RPMI7951 (cell line): ENCODE results near the gene LARGE1. TPM values are rescaled to one million over a fixed set of nuclear protein-coding genes. Genes with fewer than 3 reads are reported as not detected.
"Not testable (repeated sequence)": the region's sequence is repeated elsewhere in the genome, so short reads cannot be mapped to it uniquely, and the experiment has no call there.

Source experiments
- DNase-seq: peaks from one replicate; pipeline ENCODE4 v3.0.0-alpha.2; 2012; ENCODE audit warnings: low read depth
- total RNA-seq: library from RNA; depleted of rRNA; stranded (reverse); fragments of >200 nt; shearing (Covaris generic); gene quantifications from 2 replicates; pipeline ENCODE4 v1.2.3, GENCODE V29; 2014

The LARGE1 gene
- total RNA-seq, 1 experiment from 2014 or later: 3.0 TPM

- not testable (repeated sequence) for DNase-seq
Measured at GRCh38 chr22:33363256-33363655, 557.0 kb downstream of the LARGE1 start.

DNA sequence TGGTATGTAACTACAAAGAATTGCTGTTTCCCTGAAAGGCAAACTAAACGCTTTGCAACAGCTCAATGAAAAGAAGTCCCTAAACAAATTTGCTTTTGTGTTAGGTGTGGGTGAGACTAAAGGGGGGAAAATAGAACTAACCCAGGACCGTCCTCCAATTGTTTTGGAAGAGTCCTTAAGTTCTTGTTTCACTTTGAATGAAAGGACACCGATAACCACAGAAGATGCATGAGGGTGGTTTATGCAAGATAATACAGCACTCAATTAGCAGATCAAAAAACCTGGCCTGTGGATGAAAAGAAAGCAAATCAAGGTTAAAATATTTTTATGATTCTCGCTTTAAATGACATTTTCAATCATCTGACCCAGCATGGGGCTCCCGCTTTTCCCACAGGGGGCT, 557.6 kb downstream of the LARGE1 start:
- no peak for DNase-seq

- DNase-seq: no peak
Measured at GRCh38 chr22:33361581-33361980, 558.7 kb downstream of the LARGE1 start.

DNA sequence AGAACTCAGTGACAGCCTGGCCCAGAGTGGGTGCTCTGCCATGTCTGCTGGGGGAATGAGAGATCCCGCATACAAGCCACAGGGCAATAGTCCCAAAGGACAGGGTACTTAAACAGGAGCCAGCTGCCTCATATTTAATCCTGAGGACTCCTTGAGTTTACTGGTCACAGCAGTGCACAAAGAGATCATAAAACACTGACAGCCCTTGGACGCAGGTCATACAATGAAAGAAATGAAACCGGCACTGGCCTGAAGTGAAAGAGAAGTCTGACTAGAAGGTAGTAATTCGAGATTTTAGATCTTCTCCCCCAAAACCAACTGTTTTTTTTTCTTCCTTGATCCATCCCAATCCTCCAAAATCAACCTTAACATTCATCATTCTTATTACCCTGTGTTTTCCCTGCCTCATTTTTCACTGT, 562.3 kb downstream of the LARGE1 start:
- DNase-seq: no peak

DNA sequence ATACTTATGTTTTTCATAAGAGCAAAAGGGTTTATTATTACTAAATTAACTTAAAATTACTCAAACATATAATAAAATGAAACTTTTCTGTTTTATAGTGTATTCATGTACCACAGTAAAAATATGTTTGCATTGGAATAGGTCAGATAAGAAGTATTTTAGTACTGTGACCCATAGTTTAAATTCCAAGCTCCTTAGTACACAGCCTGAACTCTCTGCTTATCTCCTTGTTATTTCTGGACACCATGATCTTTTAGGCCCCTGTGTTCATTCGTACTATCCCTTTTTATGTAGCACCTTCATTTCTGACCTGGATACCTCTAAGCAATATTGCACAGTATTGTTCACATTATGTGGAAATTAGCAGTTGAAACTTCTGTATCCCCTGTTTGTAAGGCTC, 565.3 kb downstream of the LARGE1 start:
- DNase-seq: no peak

DNA sequence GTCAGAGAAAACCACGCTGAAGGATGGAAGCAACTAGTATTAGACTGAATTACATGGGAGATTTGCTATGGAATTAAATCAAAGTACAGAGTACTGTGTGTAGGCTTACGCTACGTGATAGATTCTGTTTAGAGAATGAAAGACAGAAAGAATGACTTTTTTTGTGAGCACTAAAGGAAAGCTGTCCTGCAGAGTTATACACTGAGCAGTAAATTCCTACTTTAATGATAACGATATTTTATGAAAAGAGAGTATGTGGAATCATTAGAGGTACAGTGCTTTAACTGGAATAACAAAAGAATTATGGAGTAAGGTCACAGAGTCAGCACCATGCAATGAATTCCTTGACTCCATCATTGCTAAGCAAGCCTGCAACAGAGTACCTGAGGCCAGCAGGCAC, 566.8 kb downstream of the LARGE1 start:
- DNase-seq: no peak

GRCh38 chr22:33352768-33353167, 567.5 kb downstream of the LARGE1 start:
- no peak for DNase-seq

- DNase-seq: no peak
Measured at GRCh38 chr22:33350961-33351360, 569.3 kb downstream of the LARGE1 start.

GRCh38 chr22:33350491-33350890, 569.8 kb downstream of the LARGE1 start:
- no peak for DNase-seq

DNA sequence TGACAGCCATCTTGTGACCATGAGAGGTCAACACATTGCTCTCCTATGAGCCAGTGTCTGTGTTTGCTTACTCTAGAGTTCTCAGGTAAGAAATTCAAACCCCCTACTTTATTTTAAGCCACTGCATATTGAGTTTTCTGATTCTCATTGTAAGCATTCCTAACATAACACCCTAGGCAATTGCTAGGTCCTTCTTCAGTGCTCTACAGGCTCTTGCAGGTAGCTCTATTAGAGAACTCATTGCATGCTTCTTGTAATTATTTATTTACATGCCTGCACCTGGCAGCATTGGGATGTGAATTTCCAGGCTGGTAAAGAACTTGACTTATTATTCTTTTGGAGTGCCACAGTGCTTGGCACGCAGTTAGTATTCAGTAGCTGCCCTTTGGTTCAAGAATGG, 573.3 kb downstream of the LARGE1 start:
- DNase-seq: no peak

- no peak for DNase-seq
Measured at GRCh38 chr22:33341611-33342010, 578.7 kb downstream of the LARGE1 start.

DNA sequence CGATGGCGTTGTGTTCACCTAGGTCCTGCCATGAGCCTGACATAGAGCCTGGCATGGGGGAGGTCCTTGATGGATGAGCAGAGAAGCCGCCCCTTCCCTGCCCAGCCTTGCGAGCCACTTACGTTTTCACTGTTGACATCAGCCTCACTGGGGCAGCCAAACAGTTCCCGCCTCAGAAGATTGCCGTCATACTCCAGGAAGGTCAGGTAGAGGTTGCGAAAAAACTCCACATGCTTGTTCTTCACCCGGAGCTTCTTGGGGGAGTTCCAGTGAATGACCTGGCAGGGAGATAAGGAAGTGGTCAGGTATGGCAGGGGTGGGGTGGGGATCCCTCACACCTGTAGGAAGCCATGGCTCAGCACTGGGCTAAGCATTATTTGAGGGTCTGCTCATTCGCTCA, 582.8 kb downstream of the LARGE1 start:
- no peak for DNase-seq

DNA sequence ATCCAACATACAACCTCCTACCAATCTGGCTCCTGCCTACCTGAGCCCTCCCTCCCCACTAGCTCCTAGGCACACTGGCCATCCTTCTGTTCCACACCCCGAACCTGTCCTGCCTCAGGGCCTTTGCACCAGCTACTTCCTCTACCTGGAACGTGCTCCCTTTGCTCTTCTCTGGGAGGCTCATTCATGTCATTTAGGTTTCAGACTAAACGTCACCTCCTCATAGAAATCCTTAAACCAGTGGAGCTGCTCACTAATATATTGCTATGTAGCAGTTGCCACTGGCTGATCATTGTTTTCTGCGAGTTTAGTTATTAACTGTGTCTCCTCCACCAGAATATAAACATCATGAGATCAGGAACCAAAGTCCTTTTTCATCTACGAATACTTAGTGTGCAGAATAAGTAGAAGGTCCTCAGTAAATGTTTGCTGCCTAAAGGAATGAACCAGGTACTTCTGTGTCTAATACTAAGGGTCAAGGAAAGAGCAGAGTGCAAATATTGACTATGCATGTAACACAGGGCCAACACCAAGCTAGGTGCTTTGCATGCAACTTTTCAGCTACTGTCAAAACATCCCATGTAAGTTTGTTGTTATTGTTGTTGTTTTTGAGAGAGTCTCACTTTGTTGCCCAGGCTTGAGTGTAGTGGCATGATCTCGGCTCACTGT, 584.5 kb downstream of the LARGE1 start:
- DNase-seq: no peak

DNA sequence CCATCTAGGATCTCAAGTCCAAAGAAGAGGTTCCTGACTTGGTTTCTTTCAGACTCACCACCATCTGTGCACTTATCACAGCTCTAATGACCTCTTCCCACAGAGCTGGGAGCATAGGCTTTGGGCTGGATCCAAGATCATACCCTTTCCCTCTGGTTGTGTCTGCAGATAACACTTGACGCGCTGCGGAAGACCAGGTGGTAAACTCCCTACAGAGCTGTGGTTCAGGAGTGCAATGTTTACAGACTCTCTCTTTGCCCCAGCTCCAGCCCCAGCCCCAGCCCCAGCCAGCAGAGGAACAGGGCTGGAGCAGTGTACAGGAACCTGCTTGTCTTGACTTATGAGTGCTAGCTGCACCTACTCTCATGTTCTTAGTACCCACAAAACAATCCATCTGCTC, 587.7 kb downstream of the LARGE1 start:
- DNase-seq: no peak

DNA sequence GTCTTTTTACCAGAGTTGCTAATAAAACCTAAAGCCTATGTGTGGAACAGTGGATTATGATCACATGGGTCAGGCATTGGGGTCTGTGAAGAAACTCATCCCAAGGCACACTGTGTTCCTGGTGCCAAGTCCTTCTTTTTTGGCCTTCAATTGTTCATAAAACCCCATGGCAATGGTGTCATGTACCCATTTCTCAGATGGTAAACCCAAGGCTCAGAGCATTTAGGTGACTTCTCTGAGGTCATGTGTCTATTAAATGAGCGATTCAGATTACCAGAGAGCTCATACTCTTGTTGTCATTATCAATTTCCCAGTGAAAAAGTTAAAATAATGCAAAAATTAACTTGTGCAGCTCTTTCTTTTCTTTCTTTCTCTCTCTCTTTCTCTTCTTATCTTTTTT, 589.3 kb downstream of the LARGE1 start:
- DNase-seq: no peak

DNA sequence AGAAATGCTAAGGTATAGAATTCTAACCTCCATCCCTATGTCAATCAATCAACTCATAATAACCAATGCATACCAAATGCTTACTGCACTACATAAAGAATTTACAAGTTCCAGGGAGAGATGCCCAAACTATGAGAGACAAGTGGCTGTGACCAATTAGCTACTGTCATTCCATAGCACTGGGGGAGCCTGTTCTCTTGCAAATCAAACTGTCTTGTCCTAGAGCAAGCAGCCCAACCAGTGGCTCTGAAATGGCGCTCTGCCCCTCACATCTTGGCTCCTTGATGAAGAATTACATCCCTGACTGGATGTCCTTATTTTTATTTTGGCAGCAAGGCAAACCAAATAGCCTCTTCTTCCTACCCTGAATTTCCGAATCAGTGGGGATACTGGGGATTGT, 589.7 kb downstream of the LARGE1 start:
- DNase-seq: no peak

GRCh38 chr22:33329398-33329797, 590.9 kb downstream of the LARGE1 start:
- DNase-seq: no peak

DNA sequence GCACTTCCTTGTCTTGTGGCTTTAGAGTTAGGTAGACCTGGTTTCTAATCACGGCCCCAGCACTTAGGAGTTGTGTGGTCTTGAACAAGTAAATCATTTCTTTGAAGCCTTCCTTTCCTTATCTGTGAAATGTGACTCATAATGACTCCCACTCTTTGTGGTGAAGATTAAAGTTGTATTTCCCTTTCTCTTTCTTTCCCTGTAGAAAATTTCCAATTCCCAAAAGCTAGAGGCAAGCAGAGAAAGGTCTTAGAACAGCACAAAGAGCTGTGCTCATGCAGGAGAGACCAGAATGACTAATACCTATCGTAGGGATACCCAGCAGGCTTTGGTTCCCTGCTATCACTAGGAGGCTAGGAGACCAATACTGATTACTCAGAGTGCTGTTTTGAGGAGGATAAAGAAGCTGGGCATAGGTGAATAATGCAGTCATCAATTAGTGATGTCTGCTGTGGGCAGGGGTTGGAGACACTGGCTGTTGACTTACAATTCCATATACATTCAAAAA, 591.4 kb downstream of the LARGE1 start:
- peak; percentile 52 for DNase-seq

GRCh38 chr22:33327348-33327860, 592.9 kb downstream of the LARGE1 start:
- no peak for DNase-seq

DNA sequence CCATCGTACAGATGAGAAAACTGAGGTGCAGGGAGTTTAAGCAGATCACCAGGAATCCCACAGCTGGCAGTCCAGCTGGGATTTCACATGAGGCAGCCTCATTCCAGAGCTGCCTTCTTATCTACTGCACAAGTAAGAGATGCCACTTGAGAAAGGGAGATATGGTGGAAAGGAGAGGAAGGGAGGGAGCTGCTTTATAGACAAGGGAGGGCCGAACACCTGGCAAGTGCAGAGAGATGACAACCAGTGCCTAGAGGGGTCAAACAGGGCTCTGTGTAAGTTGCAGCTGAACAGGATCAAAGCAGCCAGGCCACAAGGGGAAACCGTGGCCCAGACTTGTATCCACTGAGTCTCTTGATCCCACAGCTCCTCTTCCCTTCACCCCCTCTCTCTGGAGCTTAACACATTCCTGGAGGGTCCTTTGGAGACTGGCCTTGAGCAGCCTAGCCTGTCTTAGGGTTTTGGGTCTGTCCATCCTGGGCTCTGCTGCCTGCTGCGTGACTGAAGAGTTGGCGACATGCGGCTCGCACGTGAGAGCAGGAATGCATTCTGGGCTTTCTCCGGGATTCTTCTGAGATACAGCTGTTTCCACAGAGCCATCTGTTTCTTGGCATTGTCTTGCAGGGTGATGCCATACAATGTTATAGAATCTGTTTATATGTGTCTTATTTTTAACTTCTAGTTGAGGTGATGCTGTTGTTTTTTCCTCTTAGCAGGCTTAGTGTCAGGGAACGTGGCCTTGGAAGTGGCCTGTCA, 593.6 kb downstream of the LARGE1 start:
- DNase-seq: no peak

DNA sequence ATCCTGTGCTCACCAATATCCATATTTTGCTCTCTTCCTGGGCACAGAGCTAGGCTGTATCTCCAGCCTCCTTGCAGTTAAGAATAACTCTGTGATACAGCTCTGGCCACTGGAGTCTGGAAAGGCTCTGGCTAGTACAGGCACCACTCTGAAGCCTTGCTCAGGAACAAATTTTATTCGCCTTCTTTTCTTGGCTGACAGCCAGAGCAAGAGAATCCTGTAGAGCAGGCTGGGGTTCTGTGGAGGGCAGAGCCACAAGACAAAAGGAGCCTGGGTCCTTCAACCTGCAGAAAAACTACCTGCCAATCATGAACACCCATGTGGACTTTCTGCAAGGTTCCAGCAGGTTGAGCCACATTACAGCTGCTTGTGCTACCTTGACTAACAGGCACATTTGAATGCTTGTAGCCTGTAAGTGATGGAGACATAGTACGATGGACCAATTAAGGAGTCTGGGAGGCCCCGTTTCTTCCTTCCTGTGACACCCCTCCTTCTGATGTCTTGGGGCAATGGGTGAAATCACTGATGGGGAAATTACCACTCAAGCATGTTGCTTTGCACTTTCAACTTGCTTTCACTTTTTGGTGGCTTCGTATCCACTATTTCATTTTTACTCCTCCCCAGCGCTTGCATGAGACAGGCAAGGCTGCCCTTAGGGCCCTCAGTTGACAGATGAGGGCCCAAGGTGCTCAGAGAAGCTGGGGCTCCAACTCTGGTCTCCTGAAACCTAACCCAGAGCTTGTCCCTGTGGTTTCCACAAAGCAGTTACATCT, 594.9 kb downstream of the LARGE1 start:
- no peak for DNase-seq

DNA sequence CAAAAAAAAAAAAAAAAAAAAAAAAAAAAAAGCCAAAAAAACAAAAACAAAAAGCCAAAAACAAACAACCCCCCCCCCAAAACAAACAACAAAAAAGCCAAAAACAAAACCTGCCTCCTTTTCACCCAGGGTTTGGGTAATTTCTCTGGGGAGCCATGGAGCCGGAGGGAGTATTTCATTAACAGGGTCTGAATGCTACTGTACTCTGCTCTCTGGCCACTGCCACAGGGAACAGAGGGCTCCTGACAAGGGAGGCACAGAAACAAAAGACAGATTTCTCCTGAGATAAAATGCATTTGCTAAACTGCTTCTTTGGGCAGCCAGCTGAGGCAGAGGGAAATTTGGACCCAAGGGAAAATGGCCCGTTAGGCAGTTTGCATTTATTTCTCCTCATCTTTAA, 596.0 kb downstream of the LARGE1 start:
- no peak for DNase-seq
